T47D (cell line): ENCODE results near the gene PSMG4.

Source experiments
- DNase-seq, 2 experiments: peaks; one replicate each; pipeline versions ENCODE4 v3.0.0 to v3.0.0-alpha.2; 2011 to 2012; ENCODE audit warnings: low read depth in 1 of 2, low spot score in 1 of 2
- JUND ChIP-seq: IDR thresholded peaks from 2 replicates; pipeline ENCODE4 v1.6.1; 2012; ENCODE audit warnings: low read depth
- in situ Hi-C: cut with HindIII; loops from 2 replicates; pipeline ENCODE4 v1.10.0; 2016; ENCODE audit warnings: low sequenced_read_pairs, low pct_unique_long_range_greater_than_20kb

PSMG4 gene

GRCh38 chr6:3249821-3250220 lies 8.9 kb upstream of the PSMG4 start:
- in situ Hi-C loops: no loop called here
- no peak for TF ChIP-seq JUND
- DNase-seq: no peak

- TF ChIP-seq JUND: no peak
- DNase-seq: no peak
- in situ Hi-C loops: no loop called here
Observed at GRCh38 chr6:3250231-3250675, 8.5 kb upstream of the PSMG4 start.

- DNase-seq: peak; percentile 90 to 93
- in situ Hi-C loops: no loop called here
- no peak for TF ChIP-seq JUND
Observed at GRCh38 chr6:3251462-3252314, 7.1 kb upstream of the PSMG4 start.

- DNase-seq: no peak
- no peak for TF ChIP-seq JUND
- in situ Hi-C loops: no loop called here
Observed at GRCh38 chr6:3252369-3252768, 6.4 kb upstream of the PSMG4 start.

- no peak for TF ChIP-seq JUND
- in situ Hi-C loops: no loop called here
- DNase-seq: no peak
Observed at GRCh38 chr6:3252861-3253596, 5.7 kb upstream of the PSMG4 start.

GRCh38 chr6:3253597-3253961 lies 5.2 kb upstream of the PSMG4 start:
- no peak for DNase-seq
- in situ Hi-C loops: no loop called here
- no peak for TF ChIP-seq JUND

- TF ChIP-seq JUND: no peak
- no peak for DNase-seq
- in situ Hi-C loops: no loop called here
Observed at GRCh38 chr6:3258201-3258600, 546 bp upstream of the PSMG4 start.

- in situ Hi-C loops: no loop called here
- DNase-seq: peak; percentile 48 to 62
- no peak for TF ChIP-seq JUND
Observed at GRCh38 chr6:3259491-3259958, 778 bp downstream of the PSMG4 start.

- TF ChIP-seq JUND: no peak
- in situ Hi-C loops: no loop called here
- no peak for DNase-seq
Observed at GRCh38 chr6:3260296-3260695, 1.5 kb downstream of the PSMG4 start.

GRCh38 chr6:3260772-3261517 lies 2.2 kb downstream of the PSMG4 start:
- in situ Hi-C loops: no loop called here
- DNase-seq: no peak
- TF ChIP-seq JUND: no peak

- in situ Hi-C loops: no loop called here
- TF ChIP-seq JUND: no peak
- no peak for DNase-seq
Observed at GRCh38 chr6:3261518-3261820, 2.7 kb downstream of the PSMG4 start.

- no peak for TF ChIP-seq JUND
- no peak for DNase-seq
- in situ Hi-C loops: no loop called here
Observed at GRCh38 chr6:3261921-3262320, 3.2 kb downstream of the PSMG4 start.

- DNase-seq: no peak
- in situ Hi-C loops: no loop called here
- TF ChIP-seq JUND: no peak
Observed at GRCh38 chr6:3263096-3263495, 4.3 kb downstream of the PSMG4 start.
